Measurements from ENCODE around the gene SSUH2. TPM values are rescaled to one million over a fixed set of nuclear protein-coding genes. Genes with fewer than 3 reads are reported as not detected.
A peak's percentile ranks its signal among the peaks of the same experiment; 100 is the strongest.
"Not testable (repeated sequence)": the region's sequence is repeated elsewhere in the genome, so short reads cannot be mapped to it uniquely, and the experiment has no call there.

Gene SSUH2
- total RNA-seq, 1 donor = not detected

DNA sequence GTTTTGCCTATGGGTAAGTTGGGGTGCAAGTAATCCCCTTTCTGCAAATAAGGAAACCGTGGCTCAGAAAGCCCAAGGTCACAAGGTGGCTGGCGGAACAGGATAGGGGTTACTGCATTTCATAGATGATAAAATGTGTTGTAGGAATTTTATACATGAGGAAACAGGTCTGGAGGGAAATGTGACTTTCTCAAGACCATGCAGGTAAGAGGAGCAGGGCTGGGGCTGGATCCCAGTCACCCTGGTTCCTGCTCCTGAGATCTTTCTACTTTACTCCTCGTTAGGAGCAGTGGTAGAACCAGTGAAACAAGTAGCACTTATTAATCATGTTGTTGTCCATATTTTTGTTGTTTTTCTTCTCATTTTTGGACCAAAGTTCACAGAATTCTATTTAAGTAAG is 63.2 kb downstream of the SSUH2 start:
- no peak for TF ChIP-seq CTCF (IDR thresholded peaks at IDR 0.05; ENCODE audit: extremely low read depth, low read depth, low read length)
- Histone ChIP-seq H3K9me3 (ENCODE audit: low read depth, low read length) (no peaks in the 10 kb centered on the region), H3K27me3 (ENCODE audit: insufficient read depth, low read length) (no peaks in the 10 kb centered on the region)

GRCh38 chr3:8580434-8580833 is 64.2 kb downstream of the SSUH2 start:
- peak overlapping the region; percentile 28 for H2AFZ ChIP-seq (ENCODE audit: low read length)
- H4K20me1 ChIP-seq (ENCODE audit: insufficient read depth, low read length); H3K4me3 ChIP-seq (ENCODE audit: insufficient read depth, low read length); H3K27me3 ChIP-seq (ENCODE audit: insufficient read depth, low read length); H3K36me3 ChIP-seq (ENCODE audit: insufficient read depth, low read length); H3K4me2 ChIP-seq (ENCODE audit: insufficient read depth, low read length); DNase-seq (ENCODE audit: insufficient read length, low spot score, missing footprints); H3K9me3 ChIP-seq (ENCODE audit: low read depth, low read length); H3K79me2 ChIP-seq (ENCODE audit: insufficient read depth, low read length): not testable (repeated sequence)
- peak overlapping the region; percentile 46 for H3K27ac ChIP-seq (ENCODE audit: low read depth, low read length)
- peaks cover 40% of the 10 kb centered on the region for H3K4me1 ChIP-seq (ENCODE audit: insufficient read depth, low read length)

More for the DNA sequence above, 63.2 kb downstream of the SSUH2 start:
- Histone ChIP-seq H3K79me2 (ENCODE audit: insufficient read depth, low read length) (no peaks in the 10 kb centered on the region), H3K36me3 (ENCODE audit: insufficient read depth, low read length) (no peaks in the 10 kb centered on the region), H4K20me1 (ENCODE audit: insufficient read depth, low read length) (no peaks in the 10 kb centered on the region), H3K4me3 (ENCODE audit: insufficient read depth, low read length) (no peak overlapping the region), H2AFZ (ENCODE audit: low read length) (no peak overlapping the region), H3K27ac (ENCODE audit: low read depth, low read length) (no peak overlapping the region), H3K4me1 (ENCODE audit: insufficient read depth, low read length) (peaks cover 30% of the 10 kb centered on the region), H3K4me2 (ENCODE audit: insufficient read depth, low read length) (no peak overlapping the region)
- DNase-seq (ENCODE audit: insufficient read length, low spot score, missing footprints) = no peak

DNA sequence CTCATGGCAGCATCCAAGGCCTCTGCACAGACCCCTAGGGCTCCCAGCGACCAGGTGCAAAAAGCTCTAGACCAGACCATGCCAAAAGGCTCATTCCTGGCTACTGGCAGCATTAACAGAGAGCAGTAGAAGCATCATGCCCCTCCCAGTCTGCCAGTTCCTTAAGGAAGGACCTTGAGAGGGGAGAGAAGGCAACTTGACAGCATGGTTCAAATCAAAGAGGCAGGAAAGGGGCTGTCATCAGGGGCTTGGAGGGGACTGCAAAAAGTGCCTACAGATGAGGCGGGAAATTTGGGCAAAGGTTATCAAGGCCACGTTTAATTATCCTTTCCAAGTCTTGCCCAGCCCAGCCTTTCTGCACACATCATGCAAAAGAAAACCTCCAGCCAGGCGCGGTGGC is 64.7 kb downstream of the SSUH2 start:
- H4K20me1 ChIP-seq (ENCODE audit: insufficient read depth, low read length) = no peaks in the 10 kb centered on the region
- no peak overlapping the region for H2AFZ ChIP-seq (ENCODE audit: low read length)
- no peak overlapping the region for H3K27ac ChIP-seq (ENCODE audit: low read depth, low read length)
- peaks cover 45% of the 10 kb centered on the region for H3K4me1 ChIP-seq (ENCODE audit: insufficient read depth, low read length)
- H3K27me3 ChIP-seq (ENCODE audit: insufficient read depth, low read length) = no peaks in the 10 kb centered on the region
- no peak for DNase-seq (ENCODE audit: insufficient read length, low spot score, missing footprints)
- H3K4me3 ChIP-seq (ENCODE audit: insufficient read depth, low read length) = no peak overlapping the region
- no peaks in the 10 kb centered on the region for H3K79me2 ChIP-seq (ENCODE audit: insufficient read depth, low read length)
- no peaks in the 10 kb centered on the region for H3K9me3 ChIP-seq (ENCODE audit: low read depth, low read length)
- no peaks in the 10 kb centered on the region for H3K36me3 ChIP-seq (ENCODE audit: insufficient read depth, low read length)
- TF ChIP-seq CTCF (IDR thresholded peaks at IDR 0.05; ENCODE audit: extremely low read depth, low read depth, low read length) = no peak
- no peak overlapping the region for H3K4me2 ChIP-seq (ENCODE audit: insufficient read depth, low read length)

GRCh38 chr3:8579096-8579495 is 65.5 kb downstream of the SSUH2 start:
- DNase-seq (ENCODE audit: insufficient read length, low spot score, missing footprints) = no peak
- Histone ChIP-seq H3K4me2 (ENCODE audit: insufficient read depth, low read length) (no peak overlapping the region), H4K20me1 (ENCODE audit: insufficient read depth, low read length) (no peaks in the 10 kb centered on the region), H3K4me3 (ENCODE audit: insufficient read depth, low read length) (no peak overlapping the region), H3K9me3 (ENCODE audit: low read depth, low read length) (no peaks in the 10 kb centered on the region), H3K27ac (ENCODE audit: low read depth, low read length) (no peak overlapping the region), H3K36me3 (ENCODE audit: insufficient read depth, low read length) (no peaks in the 10 kb centered on the region), H3K4me1 (ENCODE audit: insufficient read depth, low read length) (peaks cover 46% of the 10 kb centered on the region), H3K27me3 (ENCODE audit: insufficient read depth, low read length) (no peaks in the 10 kb centered on the region), H3K79me2 (ENCODE audit: insufficient read depth, low read length) (no peaks in the 10 kb centered on the region), H2AFZ (ENCODE audit: low read length) (no peak overlapping the region)
- TF ChIP-seq CTCF (IDR thresholded peaks at IDR 0.05; ENCODE audit: extremely low read depth, low read depth, low read length) = no peak
